B cell (primary cell): ENCODE data around the gene GNS. TPM values are rescaled to one million over a fixed set of nuclear protein-coding genes. Genes with fewer than 3 reads are reported as not detected.

Source experiments
- ATAC-seq: fragments of 200-7000 bp; cut with Tn5 transposase; one replicate; pipeline ENCODE4 v1.10.0; 2021; ENCODE audit warnings: low read depth, mild to moderate bottlenecking, moderate number of reproducible peaks, moderate library complexity
- CTCF ChIA-PET: fragments of 350-600 bp; sonication (Branson Sonifier 250); formaldehyde crosslinking; loops from one replicate; lab custom pipeline; 2021; ENCODE audit warnings: antibody characterized with exemption, inconsistent platforms; lab: Charles Lee
- POLR2A ChIA-PET: fragments of 350-600 bp; sonication (Branson Sonifier 250); formaldehyde crosslinking; loops from one replicate; lab custom pipeline; 2021; ENCODE audit warnings: antibody characterized with exemption; lab: Charles Lee
- DNase-seq: peaks from one replicate; pipeline ENCODE4 v3.0.0; 2013
- H2AFZ ChIP-seq: 2 replicates; pipeline ENCODE4 v1.6.1; 2012; ENCODE audit warnings: mild to moderate bottlenecking, low read depth, low read length; ENCODE audit not compliant: insufficient read depth, poor library complexity, severe bottlenecking
- H3K27ac ChIP-seq, 2 donors: 1 replicate in 1 of 2; 2 replicates in 1 of 2; pipeline ENCODE4 v1.5.1; 2012 to 2013; ENCODE audit warnings: low read length in 2 of 2, mild to moderate bottlenecking in 2 of 2, moderate library complexity in 1 of 2
- H3K27me3 ChIP-seq, 4 experiments: fragments of 200-600 bp in 1 of 4; sonication (generic) in 1 of 4; replicated peaks in 1 of 4; 1 replicate in 2 of 4; 2 replicates in 2 of 4; pipeline versions ENCODE4 v1.6.1 to v1.7.0; 2013 to 2016; ENCODE audit warnings: low read length in 3 of 4, mild to moderate bottlenecking in 2 of 4, mixed read lengths in 1 of 4, moderate library complexity in 1 of 4; ENCODE audit not compliant: insufficient read depth in 4 of 4, control insufficient read depth in 3 of 4; ENCODE audit errors: control extremely low read depth in 1 of 4
- H3K36me3 ChIP-seq, 2 experiments: replicated peaks in 1 of 2; 1 replicate in 1 of 2; 2 replicates in 1 of 2; pipeline versions ENCODE4 v1.6.1 to v1.7.1; 2013; ENCODE audit warnings: low read length in 1 of 2; ENCODE audit not compliant: insufficient read depth in 2 of 2, control insufficient read depth in 1 of 2; ENCODE audit errors: control extremely low read depth in 1 of 2, extremely low read depth in 1 of 2
- H3K4me1 ChIP-seq, 2 donors: fragments of 200-600 bp in 1 of 2; sonication (generic) in 1 of 2; 1 replicate in 1 of 2; 2 replicates in 1 of 2; pipeline versions ENCODE4 v1.5.1 to v1.6.1; 2013 to 2017; ENCODE audit warnings: low read length in 2 of 2; ENCODE audit not compliant: control insufficient read depth in 2 of 2, insufficient read depth in 2 of 2
- H3K4me2 ChIP-seq: replicated peaks from 2 replicates; pipeline ENCODE3; 2012; ENCODE audit warnings: mild to moderate bottlenecking, low read depth, low read length; ENCODE audit not compliant: poor library complexity, severe bottlenecking
- H3K4me3 ChIP-seq, 5 experiments: fragments of 200-600 bp in 1 of 5; sonication (generic) in 1 of 5; 1 replicate in 3 of 5; 2 replicates in 2 of 5; pipeline versions ENCODE4 v1.5.1 to v1.7.0; 2011 to 2016; ENCODE audit warnings: low read length in 4 of 5, mild to moderate bottlenecking in 4 of 5, low read depth in 2 of 5, control low read depth in 1 of 5, moderate library complexity in 1 of 5; ENCODE audit not compliant: insufficient read depth in 1 of 5; ENCODE audit errors: control extremely low read depth in 1 of 5, extremely low read depth in 1 of 5
- H3K79me2 ChIP-seq: fragments of 200-600 bp; sonication (generic); one replicate; pipeline ENCODE4 v1.6.0; 2016; ENCODE audit warnings: low read length; ENCODE audit not compliant: control insufficient read depth, insufficient read depth
- H3K9ac ChIP-seq: fragments of 200-600 bp; sonication (generic); 2 replicates; pipeline ENCODE4 v1.6.1; 2017; ENCODE audit warnings: mild to moderate bottlenecking, low read length, moderate library complexity
- H3K9me3 ChIP-seq, 3 donors: one replicate each; pipeline versions ENCODE4 v1.6.1 to v1.7.1; 2013; ENCODE audit warnings: low read length in 2 of 3; ENCODE audit not compliant: control insufficient read depth in 2 of 3, insufficient read depth in 1 of 3; ENCODE audit errors: control extremely low read depth in 1 of 3
- H4K20me1 ChIP-seq: 2 replicates; pipeline ENCODE4 v1.6.0; 2012; ENCODE audit warnings: mild to moderate bottlenecking, low read length; ENCODE audit not compliant: insufficient read depth, control insufficient read depth, poor library complexity, severe bottlenecking
- H3K27ac Mint-ChIP-seq: one replicate; pipeline ENCODE4 v1.8.0; 2021; ENCODE audit warnings: mixed read lengths
- H3K27me3 Mint-ChIP-seq: one replicate; pipeline ENCODE4 v1.8.0; 2021; ENCODE audit warnings: mixed read lengths
- H3K4me1 Mint-ChIP-seq: one replicate; pipeline ENCODE4 v1.8.0; 2021; ENCODE audit warnings: mixed read lengths
- H3K4me3 Mint-ChIP-seq: one replicate; pipeline ENCODE4 v1.8.0; 2021; ENCODE audit warnings: mixed read lengths
- H3K9me3 Mint-ChIP-seq: one replicate; pipeline ENCODE4 v1.8.0; 2022; ENCODE audit warnings: mixed read lengths; ENCODE audit not compliant: insufficient read depth
- EZH2 ChIP-seq: IDR thresholded peaks from 2 replicates; pipeline ENCODE4 v1.6.1; 2012; ENCODE audit warnings: borderline replicate concordance, low read depth, mild to moderate bottlenecking, moderate library complexity, low read length; ENCODE audit not compliant: insufficient read depth, poor library complexity, severe bottlenecking
- WGBS: methylation state at CpG from one replicate; pipeline ENCODE4 v1.1.5; 2013; ENCODE audit warnings: missing lambda C conversion rate; ENCODE audit not compliant: insufficient coverage; 5-methylcytosine and 5-hydroxymethylcytosine counted together
- intact Hi-C: fragments of 100-400 bp; cut with micrococcal nuclease; formaldehyde crosslinking; loops from one replicate; pipeline ENCODE4 v1.10.0; 2022
- polyA plus RNA-seq: library from polyadenylated mRNA; depleted of rRNA; stranded (reverse); fragments of >200 nt; gene quantifications from 2 replicates; pipeline ENCODE4 v1.2.3, GENCODE V29; 2012
- total RNA-seq, 2 donors: library from RNA; stranded (reverse); fragments of 120-200 nt in 1 of 2; gene quantifications; 1 replicate in 1 of 2; 2 replicates in 1 of 2; pipeline versions ENCODE4 v1.2.3 to v1.2.4, GENCODE V29; 2013 to 2022
- TF ChIP-seq, protein P1 (sequence below): fragments of 200-600 bp; IDR thresholded peaks from one replicate; pipeline ENCODE4 v1.8.0; 2022; ENCODE audit warnings: antibody characterized with exemption, mild to moderate bottlenecking

The GNS gene
- total and polyA plus RNA-seq, 2 donors (not counting 1 experiment from before 2014, with no cell fraction given), result 7.0 to 26.7 TPM

DNA sequence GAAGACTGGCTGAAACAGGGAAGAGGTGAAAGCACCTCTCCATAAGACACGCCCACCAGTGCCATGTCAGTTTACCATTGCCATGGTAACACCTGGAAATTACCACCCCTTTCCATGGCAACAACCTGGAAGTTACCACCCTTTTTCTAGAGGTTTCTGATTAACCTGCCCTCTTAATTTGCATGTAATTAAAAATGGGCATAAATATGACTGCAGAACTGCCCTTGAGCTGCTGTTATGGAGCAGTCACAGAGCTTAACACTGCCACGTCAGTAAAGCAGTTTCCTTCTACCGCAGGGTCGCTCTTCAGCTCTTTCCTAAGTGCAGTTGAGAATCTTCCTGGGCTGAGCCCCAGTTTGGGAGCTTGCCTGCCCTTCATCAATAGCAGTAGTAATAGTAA is 93.7 kb downstream of the GNS start:
- no peak for TF ChIP-seq EZH2
- TF ChIP-seq, protein P1, sequence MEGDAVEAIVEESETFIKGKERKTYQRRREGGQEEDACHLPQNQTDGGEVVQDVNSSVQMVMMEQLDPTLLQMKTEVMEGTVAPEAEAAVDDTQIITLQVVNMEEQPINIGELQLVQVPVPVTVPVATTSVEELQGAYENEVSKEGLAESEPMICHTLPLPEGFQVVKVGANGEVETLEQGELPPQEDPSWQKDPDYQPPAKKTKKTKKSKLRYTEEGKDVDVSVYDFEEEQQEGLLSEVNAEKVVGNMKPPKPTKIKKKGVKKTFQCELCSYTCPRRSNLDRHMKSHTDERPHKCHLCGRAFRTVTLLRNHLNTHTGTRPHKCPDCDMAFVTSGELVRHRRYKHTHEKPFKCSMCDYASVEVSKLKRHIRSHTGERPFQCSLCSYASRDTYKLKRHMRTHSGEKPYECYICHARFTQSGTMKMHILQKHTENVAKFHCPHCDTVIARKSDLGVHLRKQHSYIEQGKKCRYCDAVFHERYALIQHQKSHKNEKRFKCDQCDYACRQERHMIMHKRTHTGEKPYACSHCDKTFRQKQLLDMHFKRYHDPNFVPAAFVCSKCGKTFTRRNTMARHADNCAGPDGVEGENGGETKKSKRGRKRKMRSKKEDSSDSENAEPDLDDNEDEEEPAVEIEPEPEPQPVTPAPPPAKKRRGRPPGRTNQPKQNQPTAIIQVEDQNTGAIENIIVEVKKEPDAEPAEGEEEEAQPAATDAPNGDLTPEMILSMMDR, result no peak
- Mint-ChIP-seq H3K27me3 (no peaks in the 10 kb centered on the region), H3K4me1 (peaks cover 82% of the 10 kb centered on the region), H3K27ac (peak overlapping the region; percentile 72), H3K4me3 (peak overlapping the region; percentile 51), H3K9me3 (no peaks in the 10 kb centered on the region)
- Histone ChIP-seq H3K36me3 (peaks cover 0 to 3% of the 10 kb centered on the region in 2 experiments), H3K4me3 (peak overlapping the region in 1 of 5 experiments; percentile 29), H3K9me3 (peaks cover 0 to 3% (median 0%) of the 10 kb centered on the region in 3 donors), H3K4me2 (peak overlapping the region; percentile 56), H3K79me2 (peaks cover 90% of the 10 kb centered on the region), H3K27ac (peak overlapping the region; percentile 66 to 87), H3K4me1 (peaks cover 61 to 75% of the 10 kb centered on the region in 2 donors), H3K9ac (peak overlapping the region; percentile 27), H4K20me1 (peaks cover 22% of the 10 kb centered on the region), H3K27me3 (no peaks in the 10 kb centered on the region), H2AFZ (no peak overlapping the region)
- intact Hi-C loops, result loop anchor here (2.0 to 5.0 kb wide), 2 partner anchors 13 to 38 kb away; no protein-coding TSS in a partner anchor
- WGBS, result 34% methylated on average over 4 of the region's 4 CpGs
- ATAC-seq (peak; percentile 53), DNase-seq (peak; percentile 86)
- CTCF ChIA-PET, result interaction anchor here (0.9 to 1.0 kb wide), 3 partner anchors 14 to 116 kb away, joined by 3 to 5 read pairs (median 3); no protein-coding TSS in a partner anchor
- POLR2A ChIA-PET, result interaction anchor here (1.2 kb wide), 1 partner anchor 55 kb away, joined by 4 read pairs; the partner anchor contains the start of gene RASSF3

Other genes with a start within 250 kb of the GNS start
- gene RASSF3, start 148.9 kb downstream of the GNS start, total RNA-seq, result 104 and 107 TPM in 2 replicates
- gene RASSF3, start 148.9 kb downstream of the GNS start, polyA plus RNA-seq, result 25.8 and 26.1 TPM in 2 replicates
- 0.10 and 0.29 TPM in 2 replicates for gene TBC1D30, start 65.2 kb upstream of the GNS start, total RNA-seq
- gene TBC1D30, start 65.2 kb upstream of the GNS start, polyA plus RNA-seq, result 0.06 and 0.07 TPM in 2 replicates